A204.1 (cell line): Measurements from ENCODE around the gene LRRC74B.

Source experiments
- FAIRE-seq: peaks from 2 replicates; lab custom pipeline; 2012; peaks lifted over from hg19 to GRCh38; lab: Jason Lieb, UNC

Gene LRRC74B

GRCh38 chr22:21014202-21014725 lies 31.5 kb upstream of the LRRC74B start:
- peak; percentile 88 for FAIRE-seq

- FAIRE-seq: no peak
These were observed 30.9 kb upstream of the LRRC74B start, which contains the start of gene P2RX6 for GRCh38 chr22:21014726-21015465. P2RX6 (plus strand) TSS chr22:21015165; CDS start chr22:21015175, 10 bp downstream.

GRCh38 chr22:21015466-21016006 lies 30.2 kb upstream of the LRRC74B start:
- FAIRE-seq: no peak

- FAIRE-seq: no peak
These were observed 28.9 kb upstream of the LRRC74B start for GRCh38 chr22:21016644-21017420.

- FAIRE-seq: no peak
These were observed 27.4 kb upstream of the LRRC74B start for GRCh38 chr22:21018314-21018713.

GRCh38 chr22:21020802-21021429 lies 24.8 kb upstream of the LRRC74B start:
- FAIRE-seq: no peak

GRCh38 chr22:21022507-21022906 lies 23.2 kb upstream of the LRRC74B start:
- FAIRE-seq: no peak

- FAIRE-seq: no peak
These were observed 22.7 kb upstream of the LRRC74B start for GRCh38 chr22:21022955-21023614.

- FAIRE-seq: no peak
These were observed 20.5 kb upstream of the LRRC74B start for GRCh38 chr22:21025266-21025665.

GRCh38 chr22:21025763-21026755 lies 19.7 kb upstream of the LRRC74B start:
- FAIRE-seq: no peak

GRCh38 chr22:21026783-21027692 lies 18.7 kb upstream of the LRRC74B start:
- FAIRE-seq: no peak

- FAIRE-seq: no peak
These were observed 17.2 kb upstream of the LRRC74B start for GRCh38 chr22:21028277-21029251.

- FAIRE-seq: no peak
These were observed 16.2 kb upstream of the LRRC74B start for GRCh38 chr22:21029486-21030025.

GRCh38 chr22:21030032-21030431 lies 15.7 kb upstream of the LRRC74B start:
- no peak for FAIRE-seq

- FAIRE-seq: no peak
These were observed 14.9 kb upstream of the LRRC74B start for GRCh38 chr22:21030621-21031544.

GRCh38 chr22:21031545-21032036 lies 14.2 kb upstream of the LRRC74B start:
- FAIRE-seq: no peak
